Peyer's patch (tissue), 4 donors: ENCODE data around the gene GIGYF2.

Experiments used
- CTCF ChIP-seq, 6 experiments: fragments of 450-650 bp in 4 of 6; fragments of 200-600 bp in 2 of 6; sonication (generic) in 1 of 6; IDR thresholded peaks; one replicate each; pipeline ENCODE4 v1.5.1; 2017 to 2019; ENCODE audit warnings: antibody characterized with exemption in 6 of 6, mild to moderate bottlenecking in 3 of 6, moderate library complexity in 1 of 6
- POLR2A ChIP-seq, 2 donors: fragments of 450-650 bp; IDR thresholded peaks; one replicate each; pipeline ENCODE4 v1.5.1; 2017; ENCODE audit warnings: antibody characterized with exemption in 2 of 2, mild to moderate bottlenecking in 2 of 2, moderate library complexity in 2 of 2

DNA sequence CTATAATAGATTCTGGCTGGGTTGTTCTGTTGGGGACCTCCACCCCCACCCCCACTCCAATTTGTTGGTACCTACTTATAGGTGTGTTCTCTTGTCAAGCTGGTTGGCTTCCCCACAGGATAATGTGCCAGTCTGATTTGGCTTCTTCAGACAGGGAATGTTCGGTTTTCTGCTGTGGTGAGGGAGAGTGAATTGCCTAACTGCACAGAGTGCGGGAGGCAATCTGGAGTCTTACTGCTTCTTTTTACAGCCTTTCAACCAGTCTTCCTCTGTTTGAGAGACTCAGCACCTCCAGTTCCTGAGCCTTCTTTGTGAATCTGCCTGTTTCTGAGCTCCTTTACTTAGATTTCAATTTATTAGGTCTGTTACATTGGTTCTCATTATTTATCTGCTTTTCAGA lies 145.6 kb downstream of the GIGYF2 start:
- no peak for TF ChIP-seq CTCF (IDR thresholded peaks at IDR 0.05)
- TF ChIP-seq POLR2A (IDR thresholded peaks at IDR 0.05), result no peak
